NCI-H1048 (cell line): ENCODE measurements around the gene CHCHD3.
"Not testable (repeated sequence)": the region's sequence is repeated elsewhere in the genome, so short reads cannot be mapped to it uniquely, and the experiment has no call there.

ENCODE experiments used
- DNase-seq: peaks from one replicate; lab custom pipeline; 2025; lab: John Stamatoyannopoulos, UW

CHCHD3 gene

GRCh38 chr7:132902294-132902693 is 179.6 kb downstream of the CHCHD3 start:
- DNase-seq: not testable (repeated sequence)

GRCh38 chr7:132901241-132901640 is 180.6 kb downstream of the CHCHD3 start:
- no peak for DNase-seq

GRCh38 chr7:132899833-132900232 is 182.1 kb downstream of the CHCHD3 start:
- DNase-seq: no peak

GRCh38 chr7:132898641-132899175 is 183.2 kb downstream of the CHCHD3 start:
- not testable (repeated sequence) for DNase-seq

- DNase-seq: no peak
These were observed 184.7 kb downstream of the CHCHD3 start for GRCh38 chr7:132897093-132897687.

- no peak for DNase-seq
These were observed 186.7 kb downstream of the CHCHD3 start for GRCh38 chr7:132895231-132895630.

- DNase-seq: no peak
These were observed 188.3 kb downstream of the CHCHD3 start for GRCh38 chr7:132893560-132893959.

GRCh38 chr7:132892744-132893143 is 189.1 kb downstream of the CHCHD3 start:
- not testable (repeated sequence) for DNase-seq

GRCh38 chr7:132891554-132891953 is 190.3 kb downstream of the CHCHD3 start:
- DNase-seq: no peak

- no peak for DNase-seq
These were observed 199.0 kb downstream of the CHCHD3 start for GRCh38 chr7:132882714-132883428.

- DNase-seq: no peak
These were observed 200.6 kb downstream of the CHCHD3 start for GRCh38 chr7:132881317-132881716.

- no peak for DNase-seq
These were observed 202.3 kb downstream of the CHCHD3 start for GRCh38 chr7:132879579-132879978.

GRCh38 chr7:132878204-132878919 is 203.5 kb downstream of the CHCHD3 start:
- no peak for DNase-seq

GRCh38 chr7:132877573-132877972 is 204.3 kb downstream of the CHCHD3 start:
- DNase-seq: no peak

- no peak for DNase-seq
These were observed 205.3 kb downstream of the CHCHD3 start for GRCh38 chr7:132876576-132876975.

GRCh38 chr7:132872034-132872433 is 209.9 kb downstream of the CHCHD3 start:
- no peak for DNase-seq

- no peak for DNase-seq
These were observed 210.5 kb downstream of the CHCHD3 start for GRCh38 chr7:132871419-132871818.

- no peak for DNase-seq
These were observed 212.6 kb downstream of the CHCHD3 start for GRCh38 chr7:132869166-132869861.

- DNase-seq: no peak
These were observed 215.3 kb downstream of the CHCHD3 start for GRCh38 chr7:132866551-132866950.

- DNase-seq: no peak
These were observed 215.8 kb downstream of the CHCHD3 start for GRCh38 chr7:132866144-132866531.

GRCh38 chr7:132865366-132866143 is 216.3 kb downstream of the CHCHD3 start:
- no peak for DNase-seq
